ENCODE results near the gene EXT2.

The EXT2 gene

DNA sequence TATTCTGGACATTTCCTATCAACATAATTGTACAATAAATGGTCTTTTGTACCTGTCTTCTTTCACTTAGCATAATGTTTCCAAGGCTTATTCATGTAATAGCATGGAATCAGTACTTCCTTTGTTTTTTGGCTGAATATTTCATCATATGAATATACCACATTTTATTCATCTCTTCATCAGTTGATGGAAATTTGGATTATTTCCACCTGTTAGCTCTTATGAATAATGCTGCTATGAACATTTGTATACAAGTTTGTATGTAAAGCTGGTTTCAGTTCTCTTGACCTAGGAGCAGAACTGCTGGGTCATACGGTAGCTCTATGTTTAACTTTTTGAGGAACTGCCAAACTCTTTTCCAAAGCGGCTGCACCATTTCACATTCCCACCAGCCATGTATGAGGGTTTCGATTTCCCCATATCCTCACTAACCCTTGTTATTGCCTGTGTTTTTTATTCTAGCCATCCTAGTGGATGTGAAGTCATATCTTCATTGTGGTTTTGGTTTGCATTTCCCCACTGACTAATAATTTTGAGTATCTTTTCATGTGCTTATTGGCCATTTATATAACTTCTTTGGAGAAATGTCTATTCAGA lies 20.9 kb downstream of the EXT2 start:
- no peak for TF ChIP-seq CTCF (IDR thresholded peaks at IDR 0.05)

DNA sequence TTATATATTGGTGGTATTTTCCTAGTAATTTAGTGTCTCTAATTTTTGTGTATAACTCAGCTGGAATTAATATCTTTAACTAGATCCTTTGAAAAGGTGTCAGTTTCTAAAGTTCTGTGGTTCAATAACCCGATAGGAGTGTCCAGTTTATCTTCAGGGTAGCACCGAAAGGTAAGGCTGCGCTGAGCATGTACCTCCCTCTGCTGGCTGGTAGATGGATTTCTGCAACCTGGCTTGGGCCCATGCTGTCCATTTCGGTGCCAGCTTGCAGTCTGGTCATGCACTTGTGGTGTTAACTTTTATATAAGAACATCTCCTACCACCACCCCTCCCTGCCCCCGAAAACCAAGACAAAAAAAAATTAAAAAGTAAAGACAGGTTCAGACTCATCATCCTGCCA lies 24.7 kb downstream of the EXT2 start:
- peak; percentile 51; the same call in 1 of the 2 replicates for TF ChIP-seq CTCF (IDR thresholded peaks at IDR 0.05)

- TF ChIP-seq CTCF (IDR thresholded peaks at IDR 0.05), result no peak
Observed at GRCh38 chr11:44125598-44125997, 30.1 kb downstream of the EXT2 start.

DNA sequence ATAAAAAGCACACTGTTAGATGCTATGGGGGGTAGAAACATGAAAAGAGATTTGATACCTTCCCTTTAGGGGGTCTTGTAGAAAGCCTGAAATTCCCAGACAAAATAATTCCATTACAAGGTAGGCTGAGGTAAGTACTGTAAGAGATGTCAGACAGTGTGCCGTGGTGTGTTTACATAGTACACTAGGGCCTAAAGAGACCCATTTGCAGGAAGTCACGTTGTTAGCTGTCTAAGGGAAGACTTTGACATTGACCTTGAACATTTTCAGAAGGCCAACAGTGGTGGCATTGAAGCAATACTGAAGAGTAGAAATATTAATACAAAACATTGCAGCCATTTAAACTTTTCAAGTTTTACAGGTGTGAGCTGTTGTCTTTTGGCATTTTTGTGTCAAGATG lies 30.8 kb downstream of the EXT2 start:
- no peak for TF ChIP-seq CTCF (IDR thresholded peaks at IDR 0.05)

DNA sequence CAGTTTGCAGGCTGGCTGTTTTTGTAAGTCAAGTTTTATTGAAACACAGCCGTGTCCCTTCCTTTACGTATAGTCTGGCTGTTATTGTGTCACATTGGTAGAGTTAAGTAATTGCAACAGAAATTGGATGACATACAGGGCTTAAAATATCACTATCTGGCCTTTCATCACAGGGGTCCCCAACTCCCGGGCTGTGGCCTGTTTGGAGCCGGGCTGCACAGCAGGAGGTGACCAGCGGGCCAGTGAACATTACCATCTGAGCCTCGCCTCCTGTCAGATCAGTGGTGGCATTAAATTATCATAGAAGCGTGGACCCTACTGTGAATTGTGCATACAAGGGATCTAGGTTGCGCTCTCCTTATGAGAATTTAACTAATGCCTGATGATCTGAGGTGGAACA lies 31.7 kb downstream of the EXT2 start:
- TF ChIP-seq CTCF (IDR thresholded peaks at IDR 0.05), result no peak

GRCh38 chr11:44128729-44129128 lies 33.3 kb downstream of the EXT2 start:
- no peak for TF ChIP-seq CTCF (IDR thresholded peaks at IDR 0.05)

DNA sequence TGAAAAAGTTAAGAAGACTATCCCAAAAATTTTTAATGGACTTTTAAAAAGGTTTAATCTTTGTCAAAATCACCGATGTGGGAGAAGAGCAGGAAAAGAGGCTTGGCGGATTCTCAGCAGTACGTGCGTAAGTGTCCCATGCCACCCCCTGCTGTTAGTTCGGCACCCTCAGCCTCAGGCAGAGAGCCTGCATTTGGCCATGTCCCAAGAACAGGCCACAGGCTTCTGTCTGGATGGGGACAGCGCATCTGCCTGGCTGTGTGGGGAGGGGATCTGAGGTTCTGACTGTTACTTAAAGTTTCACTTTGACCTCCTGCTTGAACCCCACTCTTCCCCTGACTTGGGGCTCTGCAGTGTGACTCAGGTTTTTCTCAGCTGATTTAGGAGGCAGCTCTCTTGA lies 35.3 kb downstream of the EXT2 start:
- TF ChIP-seq CTCF (IDR thresholded peaks at IDR 0.05), result no peak

GRCh38 chr11:44133335-44133946 lies 38.0 kb downstream of the EXT2 start:
- TF ChIP-seq CTCF (IDR thresholded peaks at IDR 0.05), result peak; percentile 83
